Neural cell (in vitro differentiated cells): Measurements from ENCODE around the gene HELT. TPM values are rescaled to one million over a fixed set of nuclear protein-coding genes. Genes with fewer than 3 reads are reported as not detected.

Source experiments
- H2AFZ ChIP-seq: fragments of 200-600, 300-800 bp; sonication (generic), shearing (Covaris generic); 2 replicates; pipeline ENCODE4 v1.6.0; 2014; ENCODE audit warnings: low read depth, mild to moderate bottlenecking, antibody characterized with exemption, low read length, moderate library complexity
- H3F3A ChIP-seq: fragments of 200-600 bp; shearing (Covaris generic); 2 replicates; pipeline ENCODE4 v1.6.1; 2016; ENCODE audit warnings: mild to moderate bottlenecking, moderate library complexity, mixed read lengths, antibody characterized with exemption, low read length; ENCODE audit not compliant: insufficient read depth, poor library complexity, severe bottlenecking
- H3K27ac ChIP-seq: fragments of 200-600, 300-800 bp; sonication (generic), shearing (Covaris generic); 2 replicates; pipeline ENCODE4 v1.5.1; 2014; ENCODE audit warnings: mild to moderate bottlenecking, low read length, moderate library complexity
- H3K27me3 ChIP-seq: fragments of 300-800, 200-600 bp; sonication (generic), shearing (Covaris generic); 2 replicates; pipeline ENCODE4 v1.6.0; 2014; ENCODE audit warnings: mild to moderate bottlenecking, low read depth, low read length, moderate library complexity; ENCODE audit not compliant: insufficient read depth
- H3K36me3 ChIP-seq: fragments of 300-800, 200-600 bp; sonication (generic), shearing (Covaris generic); 2 replicates; pipeline ENCODE4 v1.5.1; 2014; ENCODE audit warnings: mild to moderate bottlenecking, antibody characterized with exemption, low read length, moderate library complexity; ENCODE audit not compliant: insufficient read depth
- H3K4me2 ChIP-seq: fragments of 300-800, 200-600 bp; sonication (generic), shearing (Covaris generic); 2 replicates; pipeline ENCODE4 v1.6.0; 2014; ENCODE audit warnings: mild to moderate bottlenecking, low read length
- H3K4me3 ChIP-seq: fragments of 300-800, 200-600 bp; sonication (generic), shearing (Covaris generic); 2 replicates; pipeline ENCODE4 v1.5.1; 2014; ENCODE audit warnings: mild to moderate bottlenecking, low read length, moderate library complexity
- H3K79me2 ChIP-seq: fragments of 200-600 bp; shearing (Covaris generic); replicated peaks from 2 replicates; pipeline ENCODE4 v1.6.0; 2014; ENCODE audit warnings: mild to moderate bottlenecking, low read length, moderate library complexity; ENCODE audit not compliant: insufficient read depth
- H3K9ac ChIP-seq: fragments of 300-800, 200-600 bp; sonication (generic), shearing (Covaris generic); 2 replicates; pipeline ENCODE4 v1.6.1; 2016; ENCODE audit warnings: mild to moderate bottlenecking, low read length, mixed read lengths
- H3K9me2 ChIP-seq: fragments of 200-600 bp; shearing (Covaris generic); 2 replicates; pipeline ENCODE4 v1.6.1; 2016; ENCODE audit warnings: mild to moderate bottlenecking, low read length, mixed read lengths; ENCODE audit not compliant: insufficient read depth
- H3K9me3 ChIP-seq: fragments of 200-600, 300-800 bp; sonication (generic), shearing (Covaris generic); 2 replicates; pipeline ENCODE4 v1.6.1; 2016; ENCODE audit warnings: mild to moderate bottlenecking, mixed run types, low read length, moderate library complexity, mixed read lengths
- H4K20me1 ChIP-seq: fragments of 200-600 bp; shearing (Covaris generic); 2 replicates; pipeline ENCODE4 v1.6.1; 2016; ENCODE audit warnings: mild to moderate bottlenecking, mixed run types; ENCODE audit not compliant: insufficient read depth
- EP300 ChIP-seq: fragments of 450-650 bp; conservative IDR thresholded peaks from 2 replicates; pipeline ENCODE4 v1.6.1; 2014; ENCODE audit warnings: antibody characterized with exemption, mild to moderate bottlenecking, moderate library complexity; ENCODE audit not compliant: poor library complexity, severe bottlenecking
- EZH2 ChIP-seq: fragments of 200-600, 300-800 bp; shearing (Covaris generic), sonication (generic); IDR thresholded peaks from 2 replicates; pipeline ENCODE4 v1.6.1; 2014; ENCODE audit warnings: antibody characterized with exemption, low read length, borderline replicate concordance, mild to moderate bottlenecking; ENCODE audit not compliant: insufficient read depth, poor library complexity, severe bottlenecking
- MXI1 ChIP-seq: fragments of 450-650 bp; conservative IDR thresholded peaks from 2 replicates; pipeline ENCODE4 v1.6.1; 2014; ENCODE audit warnings: antibody characterized with exemption, mild to moderate bottlenecking; ENCODE audit not compliant: poor library complexity, severe bottlenecking
- POLR2AphosphoS5 ChIP-seq: IDR thresholded peaks from 2 replicates; pipeline ENCODE4 v1.6.1; 2012
- RAD21 ChIP-seq: fragments of 450-650 bp; conservative IDR thresholded peaks from 2 replicates; pipeline ENCODE4 v1.6.1; 2014; ENCODE audit warnings: antibody characterized with exemption, mild to moderate bottlenecking, moderate library complexity
- SMC3 ChIP-seq: fragments of 450-650 bp; conservative IDR thresholded peaks from 2 replicates; pipeline ENCODE4 v1.6.1; 2014; ENCODE audit warnings: antibody characterized with exemption, mild to moderate bottlenecking, moderate library complexity; ENCODE audit not compliant: poor library complexity
- TAF1 ChIP-seq: IDR thresholded peaks from 2 replicates; pipeline ENCODE4 v1.6.1; 2012; ENCODE audit warnings: low read depth
- polyA plus RNA-seq: library from polyadenylated mRNA; depleted of rRNA; stranded (reverse); fragments of >200 nt; gene quantifications from 2 replicates; pipeline ENCODE4 v1.2.3, GENCODE V29; 2014
- TF ChIP-seq, protein P1 (sequence below): fragments of 450-650 bp; IDR thresholded peaks from 2 replicates; pipeline ENCODE4 v1.5.1; 2014; ENCODE audit warnings: antibody characterized with exemption, mild to moderate bottlenecking, moderate library complexity; ENCODE audit not compliant: poor library complexity, severe bottlenecking
- TF ChIP-seq, protein P2 (sequence below): IDR thresholded peaks from 2 replicates; pipeline ENCODE4 v1.6.1; 2012; ENCODE audit warnings: borderline replicate concordance

The HELT gene
- polyA plus RNA-seq, 1 donor from 2014 or later = not detected

GRCh38 chr4:185053746-185054145, 35.5 kb downstream of the HELT start:
- H4K20me1 ChIP-seq = no peaks in the 10 kb centered on the region
- no peaks in the 10 kb centered on the region for H3K9me3 ChIP-seq
- no peaks in the 10 kb centered on the region for H3K27me3 ChIP-seq
- no peak overlapping the region for H2AFZ ChIP-seq
- H3K9ac ChIP-seq = no peak overlapping the region
- H3K27ac ChIP-seq = no peak overlapping the region
- no peak for TF ChIP-seq TAF1
- H3K36me3 ChIP-seq = no peaks in the 10 kb centered on the region
- H3F3A ChIP-seq = no peaks in the 10 kb centered on the region
- no peak overlapping the region for H3K4me2 ChIP-seq
- no peaks in the 10 kb centered on the region for H3K9me2 ChIP-seq
- H3K79me2 ChIP-seq = no peaks in the 10 kb centered on the region
- H3K4me3 ChIP-seq = no peak overlapping the region

DNA sequence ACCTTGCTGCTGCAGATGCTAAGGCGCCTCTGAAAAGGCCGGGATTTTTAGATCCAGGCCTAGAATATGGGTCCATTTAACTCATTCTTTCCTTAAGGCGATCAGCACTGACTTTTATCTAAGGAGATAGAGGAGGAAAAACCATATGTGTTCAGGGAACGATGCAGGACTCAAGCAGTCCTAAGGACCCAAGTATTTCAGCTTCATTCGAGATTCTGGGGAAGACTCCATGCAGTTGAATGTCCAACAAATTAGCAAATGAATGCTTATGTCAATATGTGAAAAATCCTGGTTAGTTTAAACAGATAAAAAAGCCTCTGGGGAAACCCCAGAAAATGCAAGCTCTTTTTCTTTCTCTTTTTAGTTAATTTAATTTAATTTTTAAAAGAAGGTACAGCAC, 36.0 kb downstream of the HELT start:
- no peaks in the 10 kb centered on the region for H4K20me1 ChIP-seq
- H3K36me3 ChIP-seq = no peaks in the 10 kb centered on the region
- H3K9me2 ChIP-seq = no peaks in the 10 kb centered on the region
- H3F3A ChIP-seq = no peaks in the 10 kb centered on the region
- TF ChIP-seq, protein P1, sequence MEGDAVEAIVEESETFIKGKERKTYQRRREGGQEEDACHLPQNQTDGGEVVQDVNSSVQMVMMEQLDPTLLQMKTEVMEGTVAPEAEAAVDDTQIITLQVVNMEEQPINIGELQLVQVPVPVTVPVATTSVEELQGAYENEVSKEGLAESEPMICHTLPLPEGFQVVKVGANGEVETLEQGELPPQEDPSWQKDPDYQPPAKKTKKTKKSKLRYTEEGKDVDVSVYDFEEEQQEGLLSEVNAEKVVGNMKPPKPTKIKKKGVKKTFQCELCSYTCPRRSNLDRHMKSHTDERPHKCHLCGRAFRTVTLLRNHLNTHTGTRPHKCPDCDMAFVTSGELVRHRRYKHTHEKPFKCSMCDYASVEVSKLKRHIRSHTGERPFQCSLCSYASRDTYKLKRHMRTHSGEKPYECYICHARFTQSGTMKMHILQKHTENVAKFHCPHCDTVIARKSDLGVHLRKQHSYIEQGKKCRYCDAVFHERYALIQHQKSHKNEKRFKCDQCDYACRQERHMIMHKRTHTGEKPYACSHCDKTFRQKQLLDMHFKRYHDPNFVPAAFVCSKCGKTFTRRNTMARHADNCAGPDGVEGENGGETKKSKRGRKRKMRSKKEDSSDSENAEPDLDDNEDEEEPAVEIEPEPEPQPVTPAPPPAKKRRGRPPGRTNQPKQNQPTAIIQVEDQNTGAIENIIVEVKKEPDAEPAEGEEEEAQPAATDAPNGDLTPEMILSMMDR = no peak
- H3K27me3 ChIP-seq = no peaks in the 10 kb centered on the region
- no peaks in the 10 kb centered on the region for H3K9me3 ChIP-seq
- no peak overlapping the region for H2AFZ ChIP-seq
- H3K9ac ChIP-seq = no peak overlapping the region
- H3K4me2 ChIP-seq = no peak overlapping the region
- H3K27ac ChIP-seq = no peak overlapping the region
- H3K79me2 ChIP-seq = no peaks in the 10 kb centered on the region
- no peak overlapping the region for H3K4me3 ChIP-seq

DNA sequence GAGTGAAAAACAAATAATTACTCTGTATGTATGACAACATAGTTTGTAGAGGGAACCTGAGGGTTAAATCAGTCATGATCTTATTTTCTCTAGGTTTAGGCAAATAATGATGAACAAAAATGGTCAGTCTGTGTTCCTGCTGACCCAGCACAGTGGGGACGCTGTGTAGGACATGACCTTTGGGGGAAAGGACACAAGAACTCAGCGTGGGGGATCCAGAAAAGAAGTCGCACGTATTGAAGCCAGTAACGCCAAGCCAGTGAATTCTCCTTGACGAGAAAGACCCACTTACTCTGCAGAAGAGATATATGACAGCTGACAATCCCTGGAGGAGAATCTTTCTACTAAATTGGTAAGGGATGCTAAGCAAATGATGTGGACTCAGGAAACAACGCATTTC, 36.6 kb downstream of the HELT start:
- no peak for TF ChIP-seq TAF1
- peak; percentile 19 for TF ChIP-seq EP300
- Histone ChIP-seq H3K79me2 (no peaks in the 10 kb centered on the region), H3K9me3 (no peaks in the 10 kb centered on the region), H3K4me3 (peak overlapping the region; percentile 28), H3K27ac (no peak overlapping the region), H3K9ac (no peak overlapping the region), H3K4me2 (no peak overlapping the region), H3K9me2 (no peaks in the 10 kb centered on the region), H3F3A (no peaks in the 10 kb centered on the region), H4K20me1 (no peaks in the 10 kb centered on the region), H2AFZ (no peak overlapping the region), H3K27me3 (no peaks in the 10 kb centered on the region), H3K36me3 (no peaks in the 10 kb centered on the region)

DNA sequence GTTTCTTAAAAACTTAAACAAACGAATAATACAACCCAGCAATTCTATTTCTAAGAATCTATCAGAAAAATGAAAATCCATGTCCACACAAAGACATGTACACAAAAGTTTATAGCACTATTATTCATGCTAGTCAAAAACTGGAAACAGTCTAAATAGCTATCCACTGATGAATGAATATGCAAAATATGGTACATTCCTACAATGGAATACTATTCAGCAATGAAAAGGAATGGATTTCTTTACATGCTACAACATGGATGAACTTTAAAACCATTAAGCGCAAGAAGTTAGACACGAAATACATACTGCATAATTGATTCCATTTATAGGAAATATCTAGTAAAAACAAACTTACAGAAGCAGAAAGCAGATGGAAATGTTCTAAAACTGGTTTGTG, 43.3 kb downstream of the HELT start:
- peaks cover 2% of the 10 kb centered on the region for H3K9me3 ChIP-seq
- no peak overlapping the region for H3K4me2 ChIP-seq
- H3K9ac ChIP-seq = no peak overlapping the region
- H4K20me1 ChIP-seq = no peaks in the 10 kb centered on the region
- no peaks in the 10 kb centered on the region for H3K9me2 ChIP-seq
- no peaks in the 10 kb centered on the region for H3K79me2 ChIP-seq
- TF ChIP-seq MXI1 = no peak
- TF ChIP-seq, protein P1 = no peak
- no peak for TF ChIP-seq TAF1
- TF ChIP-seq, protein P2, sequence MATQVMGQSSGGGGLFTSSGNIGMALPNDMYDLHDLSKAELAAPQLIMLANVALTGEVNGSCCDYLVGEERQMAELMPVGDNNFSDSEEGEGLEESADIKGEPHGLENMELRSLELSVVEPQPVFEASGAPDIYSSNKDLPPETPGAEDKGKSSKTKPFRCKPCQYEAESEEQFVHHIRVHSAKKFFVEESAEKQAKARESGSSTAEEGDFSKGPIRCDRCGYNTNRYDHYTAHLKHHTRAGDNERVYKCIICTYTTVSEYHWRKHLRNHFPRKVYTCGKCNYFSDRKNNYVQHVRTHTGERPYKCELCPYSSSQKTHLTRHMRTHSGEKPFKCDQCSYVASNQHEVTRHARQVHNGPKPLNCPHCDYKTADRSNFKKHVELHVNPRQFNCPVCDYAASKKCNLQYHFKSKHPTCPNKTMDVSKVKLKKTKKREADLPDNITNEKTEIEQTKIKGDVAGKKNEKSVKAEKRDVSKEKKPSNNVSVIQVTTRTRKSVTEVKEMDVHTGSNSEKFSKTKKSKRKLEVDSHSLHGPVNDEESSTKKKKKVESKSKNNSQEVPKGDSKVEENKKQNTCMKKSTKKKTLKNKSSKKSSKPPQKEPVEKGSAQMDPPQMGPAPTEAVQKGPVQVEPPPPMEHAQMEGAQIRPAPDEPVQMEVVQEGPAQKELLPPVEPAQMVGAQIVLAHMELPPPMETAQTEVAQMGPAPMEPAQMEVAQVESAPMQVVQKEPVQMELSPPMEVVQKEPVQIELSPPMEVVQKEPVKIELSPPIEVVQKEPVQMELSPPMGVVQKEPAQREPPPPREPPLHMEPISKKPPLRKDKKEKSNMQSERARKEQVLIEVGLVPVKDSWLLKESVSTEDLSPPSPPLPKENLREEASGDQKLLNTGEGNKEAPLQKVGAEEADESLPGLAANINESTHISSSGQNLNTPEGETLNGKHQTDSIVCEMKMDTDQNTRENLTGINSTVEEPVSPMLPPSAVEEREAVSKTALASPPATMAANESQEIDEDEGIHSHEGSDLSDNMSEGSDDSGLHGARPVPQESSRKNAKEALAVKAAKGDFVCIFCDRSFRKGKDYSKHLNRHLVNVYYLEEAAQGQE = no peak
- no peak for TF ChIP-seq EZH2
- TF ChIP-seq EP300 = no peak
- no peak for TF ChIP-seq POLR2AphosphoS5
- no peak for TF ChIP-seq SMC3
- no peak for TF ChIP-seq RAD21
- H3K36me3 ChIP-seq = no peaks in the 10 kb centered on the region
- H3F3A ChIP-seq = no peaks in the 10 kb centered on the region
- no peak overlapping the region for H2AFZ ChIP-seq
- no peaks in the 10 kb centered on the region for H3K27me3 ChIP-seq
- H3K27ac ChIP-seq = no peak overlapping the region
- no peak overlapping the region for H3K4me3 ChIP-seq
